Measurements from ENCODE around the gene IRF8.
"Not testable (repeated sequence)": the region's sequence is repeated elsewhere in the genome, so short reads cannot be mapped to it uniquely, and the experiment has no call there.

IRF8 gene

GRCh38 chr16:85941863-85942644, 43.1 kb downstream of the IRF8 start:
- no peak for DNase-seq (ENCODE audit: low read depth)
- TF ChIP-seq CTCF (IDR thresholded peaks at IDR 0.05; ENCODE audit: control insufficient read depth, insufficient read depth, low read depth, low read length, missing control alignments): no peak
- H3K4me3 ChIP-seq (ENCODE audit: control insufficient read depth, low read depth, low read length): no peak overlapping the region

DNA sequence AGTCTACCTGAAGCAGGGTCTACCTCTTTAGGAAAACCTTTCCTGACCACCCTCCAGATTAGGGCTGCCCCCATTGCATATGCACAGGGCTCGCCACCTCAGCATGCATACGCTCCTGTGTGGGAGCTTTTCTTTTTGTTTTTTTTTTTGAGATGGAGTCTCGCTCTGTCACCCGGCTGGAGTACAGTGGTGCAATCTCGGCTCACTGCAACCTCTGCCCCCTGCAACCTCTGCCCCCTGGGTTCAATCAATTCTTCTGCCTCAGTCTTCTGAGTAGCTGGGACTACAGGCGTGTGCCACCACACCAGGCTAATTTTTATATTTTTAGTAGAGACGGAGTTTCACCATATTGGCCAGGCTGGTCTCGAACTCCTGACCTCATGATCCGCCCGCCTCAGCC, 43.7 kb downstream of the IRF8 start:
- not testable (repeated sequence) for DNase-seq (ENCODE audit: low read depth)

GRCh38 chr16:85943711-85944110, 44.7 kb downstream of the IRF8 start:
- DNase-seq (ENCODE audit: low read depth): no peak
- no peak for TF ChIP-seq CTCF (IDR thresholded peaks at IDR 0.05; ENCODE audit: control insufficient read depth, insufficient read depth, low read depth, low read length, missing control alignments)
- H3K4me3 ChIP-seq (ENCODE audit: control insufficient read depth, low read depth, low read length): no peak overlapping the region

More for the DNA sequence above, 43.7 kb downstream of the IRF8 start:
- H3K4me3 ChIP-seq (ENCODE audit: control insufficient read depth, low read depth, low read length): not testable (repeated sequence)

GRCh38 chr16:85944572-85945423, 45.8 kb downstream of the IRF8 start:
- no peak overlapping the region for H3K4me3 ChIP-seq (ENCODE audit: control insufficient read depth, low read depth, low read length)
- TF ChIP-seq CTCF (IDR thresholded peaks at IDR 0.05; ENCODE audit: control insufficient read depth, insufficient read depth, low read depth, low read length, missing control alignments): no peak
- DNase-seq (ENCODE audit: low read depth): no peak

DNA sequence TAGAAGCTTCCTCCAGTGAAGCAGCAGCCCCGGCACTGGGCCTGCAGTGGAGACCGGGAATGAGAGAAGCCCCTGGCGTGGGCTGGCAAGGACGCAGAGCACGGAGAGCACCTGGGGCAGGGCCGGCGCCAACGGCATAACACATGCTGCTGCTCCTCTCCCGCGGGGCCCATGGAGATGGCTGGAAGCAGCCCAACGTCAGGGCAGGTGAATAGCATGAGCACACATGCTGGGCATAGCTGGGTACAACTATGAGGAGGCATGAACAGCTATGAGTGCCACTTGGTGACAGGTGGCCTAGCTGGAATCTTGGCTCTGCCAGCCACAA, 46.4 kb downstream of the IRF8 start:
- no peak for TF ChIP-seq CTCF (IDR thresholded peaks at IDR 0.05; ENCODE audit: control insufficient read depth, insufficient read depth, low read depth, low read length, missing control alignments)
- H3K4me3 ChIP-seq (ENCODE audit: control insufficient read depth, low read depth, low read length): no peak overlapping the region
- DNase-seq (ENCODE audit: low read depth): no peak

GRCh38 chr16:85946541-85947124, 47.7 kb downstream of the IRF8 start:
- no peak for DNase-seq (ENCODE audit: low read depth)
- H3K4me3 ChIP-seq (ENCODE audit: control insufficient read depth, low read depth, low read length): no peak overlapping the region
- TF ChIP-seq CTCF (IDR thresholded peaks at IDR 0.05; ENCODE audit: control insufficient read depth, insufficient read depth, low read depth, low read length, missing control alignments): no peak
